Measurements from ENCODE around the gene SMKR1.
"Not testable (repeated sequence)": the region's sequence is repeated elsewhere in the genome, so short reads cannot be mapped to it uniquely, and the experiment has no call there.

SMKR1 gene

DNA sequence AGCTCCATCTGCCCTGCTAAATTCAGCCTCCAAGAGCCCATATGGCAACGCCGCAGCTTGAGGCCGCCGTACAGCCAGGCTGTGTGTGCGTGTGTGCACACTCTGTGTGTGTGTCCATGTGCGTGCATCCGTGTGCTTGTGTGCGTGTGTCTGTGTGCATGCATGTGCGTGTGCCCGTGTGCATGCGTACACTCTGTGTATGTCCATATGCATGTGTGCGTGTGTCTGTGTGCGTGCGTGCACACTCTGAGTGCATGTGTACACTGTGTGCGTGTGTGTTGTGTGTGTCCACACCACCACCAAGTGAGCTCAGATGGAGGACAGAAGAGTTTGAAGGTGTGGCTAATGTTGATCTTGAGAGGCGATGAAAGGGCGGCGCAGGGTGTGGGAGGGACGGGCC lies 30.0 kb downstream of the SMKR1 start:
- Histone ChIP-seq H3K4me3 (ENCODE audit: low read length) (no peak overlapping the region), H3K36me3 (replicated peaks; ENCODE audit: low read depth, low read length) (no peaks in the 10 kb centered on the region), H2AFZ (ENCODE audit: low read depth, low read length) (no peak overlapping the region), H4K20me1 (ENCODE audit: insufficient read depth, low read length) (no peaks in the 10 kb centered on the region), H3K4me1 (ENCODE audit: low read length) (no peaks in the 10 kb centered on the region), H3K9ac (ENCODE audit: low read length) (no peak overlapping the region), H3K4me2 (ENCODE audit: low read length) (no peak overlapping the region), H3K79me2 (ENCODE audit: low read length) (no peaks in the 10 kb centered on the region), H3K9me3 (ENCODE audit: insufficient read depth, low read length) (no peaks in the 10 kb centered on the region), H3K27ac (ENCODE audit: low read length) (no peak overlapping the region), H3K27me3 (ENCODE audit: low read depth, low read length) (no peaks in the 10 kb centered on the region)
- TF ChIP-seq EZH2phosphoT487 (IDR thresholded peaks at IDR 0.05; ENCODE audit: low read depth): no peak
- TF ChIP-seq, protein P1, sequence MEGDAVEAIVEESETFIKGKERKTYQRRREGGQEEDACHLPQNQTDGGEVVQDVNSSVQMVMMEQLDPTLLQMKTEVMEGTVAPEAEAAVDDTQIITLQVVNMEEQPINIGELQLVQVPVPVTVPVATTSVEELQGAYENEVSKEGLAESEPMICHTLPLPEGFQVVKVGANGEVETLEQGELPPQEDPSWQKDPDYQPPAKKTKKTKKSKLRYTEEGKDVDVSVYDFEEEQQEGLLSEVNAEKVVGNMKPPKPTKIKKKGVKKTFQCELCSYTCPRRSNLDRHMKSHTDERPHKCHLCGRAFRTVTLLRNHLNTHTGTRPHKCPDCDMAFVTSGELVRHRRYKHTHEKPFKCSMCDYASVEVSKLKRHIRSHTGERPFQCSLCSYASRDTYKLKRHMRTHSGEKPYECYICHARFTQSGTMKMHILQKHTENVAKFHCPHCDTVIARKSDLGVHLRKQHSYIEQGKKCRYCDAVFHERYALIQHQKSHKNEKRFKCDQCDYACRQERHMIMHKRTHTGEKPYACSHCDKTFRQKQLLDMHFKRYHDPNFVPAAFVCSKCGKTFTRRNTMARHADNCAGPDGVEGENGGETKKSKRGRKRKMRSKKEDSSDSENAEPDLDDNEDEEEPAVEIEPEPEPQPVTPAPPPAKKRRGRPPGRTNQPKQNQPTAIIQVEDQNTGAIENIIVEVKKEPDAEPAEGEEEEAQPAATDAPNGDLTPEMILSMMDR (IDR thresholded peaks at IDR 0.05; ENCODE audit: low read depth, low read length): no peak

DNA sequence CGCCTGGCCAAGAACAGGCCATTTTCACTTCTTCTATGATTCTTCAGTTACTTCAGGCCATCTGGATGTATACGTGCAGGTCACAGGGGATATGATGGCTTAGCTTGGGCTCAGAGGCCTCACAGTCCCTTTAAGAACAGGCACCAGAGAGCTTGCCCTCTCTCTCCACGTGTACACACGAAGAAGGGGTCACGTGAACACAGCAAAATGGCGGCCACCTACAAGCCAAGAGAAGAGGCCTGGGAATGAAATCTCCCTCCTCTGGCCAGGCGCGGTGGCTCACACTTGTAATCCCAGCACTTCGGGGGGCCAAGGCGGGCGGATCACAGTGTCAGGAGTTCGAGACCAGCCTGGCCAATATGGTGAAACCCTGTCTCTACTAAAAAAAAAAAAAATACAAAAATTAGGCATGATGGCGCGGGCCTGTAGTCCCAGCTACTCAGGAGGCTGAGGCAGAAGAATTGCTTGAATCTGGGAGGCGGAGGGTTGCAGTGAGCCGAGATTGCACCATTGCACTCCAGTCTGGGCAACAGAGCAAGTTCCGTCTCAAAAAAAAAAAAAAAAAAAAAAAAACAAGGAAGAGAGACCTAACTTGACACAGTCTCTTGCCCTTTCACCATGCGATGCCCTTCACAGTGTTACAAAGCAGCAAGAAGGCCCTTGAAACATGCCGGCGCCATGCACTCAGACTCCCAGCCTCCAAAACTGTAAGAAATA lies 32.4 kb downstream of the SMKR1 start:
- not testable (repeated sequence) for H4K20me1 ChIP-seq (ENCODE audit: insufficient read depth, low read length); H3K9me3 ChIP-seq (ENCODE audit: insufficient read depth, low read length); H3K27me3 ChIP-seq (ENCODE audit: low read depth, low read length); H3K4me1 ChIP-seq (ENCODE audit: low read length); H3K9ac ChIP-seq (ENCODE audit: low read length); H2AFZ ChIP-seq (ENCODE audit: low read depth, low read length); H3K4me3 ChIP-seq (ENCODE audit: low read length); H3K79me2 ChIP-seq (ENCODE audit: low read length); H3K36me3 ChIP-seq (replicated peaks; ENCODE audit: low read depth, low read length); H3K27ac ChIP-seq (ENCODE audit: low read length); H3K4me2 ChIP-seq (ENCODE audit: low read length)

DNA sequence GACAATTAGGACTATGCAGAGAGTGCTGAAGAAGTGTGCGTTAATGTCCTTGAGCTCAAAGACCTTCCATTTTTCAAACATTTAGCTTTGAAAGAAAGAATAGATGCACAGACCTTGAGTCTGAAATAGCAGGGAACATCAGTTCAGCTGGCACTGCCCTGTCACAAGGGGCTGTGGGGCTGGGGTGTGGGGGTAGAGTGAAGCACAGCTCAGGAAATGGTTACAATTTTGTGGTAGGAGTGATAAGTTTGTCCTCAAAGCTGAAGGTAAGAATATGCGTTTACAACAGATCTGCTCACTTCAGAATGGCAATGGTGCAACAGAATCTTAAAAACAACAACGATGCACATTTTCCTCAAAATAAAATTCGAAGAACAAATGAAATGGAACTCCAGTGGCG lies 33.6 kb downstream of the SMKR1 start:
- no peak overlapping the region for H3K9ac ChIP-seq (ENCODE audit: low read length)
- H2AFZ ChIP-seq (ENCODE audit: low read depth, low read length): no peak overlapping the region
- no peaks in the 10 kb centered on the region for H3K9me3 ChIP-seq (ENCODE audit: insufficient read depth, low read length)
- no peak overlapping the region for H3K4me2 ChIP-seq (ENCODE audit: low read length)
- no peak overlapping the region for H3K4me3 ChIP-seq (ENCODE audit: low read length)
- no peaks in the 10 kb centered on the region for H3K79me2 ChIP-seq (ENCODE audit: low read length)
- H3K27ac ChIP-seq (ENCODE audit: low read length): no peak overlapping the region
- no peaks in the 10 kb centered on the region for H4K20me1 ChIP-seq (ENCODE audit: insufficient read depth, low read length)
- H3K36me3 ChIP-seq (replicated peaks; ENCODE audit: low read depth, low read length): no peaks in the 10 kb centered on the region
- no peaks in the 10 kb centered on the region for H3K27me3 ChIP-seq (ENCODE audit: low read depth, low read length)
- H3K4me1 ChIP-seq (ENCODE audit: low read length): no peaks in the 10 kb centered on the region
- no peak for TF ChIP-seq EZH2phosphoT487 (IDR thresholded peaks at IDR 0.05; ENCODE audit: low read depth)
- TF ChIP-seq, protein P1 (IDR thresholded peaks at IDR 0.05; ENCODE audit: low read depth, low read length): no peak

DNA sequence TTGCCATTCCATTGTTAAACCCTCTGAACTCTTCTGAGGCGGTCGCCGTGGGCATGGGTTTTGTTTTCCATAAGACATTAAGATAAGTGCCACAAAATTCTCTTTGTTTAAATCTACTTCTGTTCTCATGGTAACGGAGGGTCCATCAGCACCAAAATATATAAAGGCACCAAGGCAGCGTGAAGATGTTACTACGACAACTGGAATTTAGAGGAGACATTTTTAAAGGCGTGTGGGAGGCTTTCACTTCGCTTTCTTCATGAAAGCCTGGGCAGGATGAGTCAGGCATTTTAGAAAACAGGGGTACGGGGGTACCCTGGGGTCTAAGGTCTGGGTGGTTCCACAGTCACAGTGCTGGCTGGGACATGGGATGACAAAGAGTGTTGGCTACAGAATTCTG lies 34.0 kb downstream of the SMKR1 start:
- H3K27me3 ChIP-seq (ENCODE audit: low read depth, low read length): no peaks in the 10 kb centered on the region
- H3K9ac ChIP-seq (ENCODE audit: low read length): no peak overlapping the region
- no peaks in the 10 kb centered on the region for H3K9me3 ChIP-seq (ENCODE audit: insufficient read depth, low read length)
- no peaks in the 10 kb centered on the region for H3K79me2 ChIP-seq (ENCODE audit: low read length)
- H4K20me1 ChIP-seq (ENCODE audit: insufficient read depth, low read length): no peaks in the 10 kb centered on the region
- H3K27ac ChIP-seq (ENCODE audit: low read length): no peak overlapping the region
- no peaks in the 10 kb centered on the region for H3K4me1 ChIP-seq (ENCODE audit: low read length)
- no peak overlapping the region for H2AFZ ChIP-seq (ENCODE audit: low read depth, low read length)
- no peak overlapping the region for H3K4me3 ChIP-seq (ENCODE audit: low read length)
- H3K36me3 ChIP-seq (replicated peaks; ENCODE audit: low read depth, low read length): no peaks in the 10 kb centered on the region
- H3K4me2 ChIP-seq (ENCODE audit: low read length): no peak overlapping the region
- no peak for TF ChIP-seq EZH2phosphoT487 (IDR thresholded peaks at IDR 0.05; ENCODE audit: low read depth)
- TF ChIP-seq, protein P1 (IDR thresholded peaks at IDR 0.05; ENCODE audit: low read depth, low read length): no peak

Measured in OCI-LY3 (cell line).